Panc1 (cell line): ENCODE data around the gene GIGYF1. TPM values are rescaled to one million over a fixed set of nuclear protein-coding genes. Genes with fewer than 3 reads are reported as not detected.
A peak's percentile ranks its signal among the peaks of the same experiment; 100 is the strongest.

ENCODE experiments used
- ATAC-seq: fragments of 200-7000 bp; cut with Tn5 transposase; 2 replicates; pipeline ENCODE4 v1.9.1; 2020; ENCODE audit warnings: mild to moderate bottlenecking, moderate library complexity
- BruUV-seq: library from RNA; stranded (reverse); fragments of 400-500 nt; replicated peaks from 2 replicates; lab custom pipeline; 2021; lab: Mats Ljungman, UMichigan
- CTCF ChIA-PET: fragments of 300-600 bp; sonication (Branson Sonifier 250); formaldehyde crosslinking; loops from one replicate; lab custom pipeline; 2022; ENCODE audit warnings: antibody characterized with exemption; lab: Charles Lee
- POLR2A ChIA-PET: fragments of 300-600 bp; sonication (Branson Sonifier 250); formaldehyde crosslinking; loops from one replicate; lab custom pipeline; 2022; ENCODE audit warnings: antibody characterized with exemption; lab: Charles Lee
- DNase-seq: peaks from one replicate; pipeline ENCODE4 v3.0.0-alpha.2; 2010; ENCODE audit warnings: low read depth, low spot score
- H3K27ac ChIP-seq: 2 replicates; pipeline ENCODE4 v1.5.1; 2011; ENCODE audit warnings: mild to moderate bottlenecking, low read length, inconsistent platforms
- H3K27me3 ChIP-seq: fragments of 200-500 bp; sonication (Bioruptor generic); 2 replicates; pipeline ENCODE4 v1.6.0; 2014; ENCODE audit warnings: low read length, inconsistent platforms; ENCODE audit not compliant: control insufficient read depth, insufficient read depth
- H3K36me3 ChIP-seq: fragments of 200-500 bp; sonication (Bioruptor generic); 2 replicates; pipeline ENCODE4 v1.5.1; 2014; ENCODE audit warnings: inconsistent platforms, mild to moderate bottlenecking, low read length, moderate library complexity; ENCODE audit not compliant: control insufficient read depth, insufficient read depth
- H3K4me1 ChIP-seq: 2 replicates; pipeline ENCODE4 v1.5.1; 2011; ENCODE audit warnings: inconsistent platforms, mild to moderate bottlenecking, low read length, moderate library complexity; ENCODE audit not compliant: control insufficient read depth, insufficient read depth
- H3K4me3 ChIP-seq, 2 experiments: 2 replicates each; pipeline ENCODE4 v1.5.1; 2011 to 2012; ENCODE audit warnings: low read depth in 2 of 2, low read length in 2 of 2, mild to moderate bottlenecking in 2 of 2, inconsistent platforms in 1 of 2, moderate library complexity in 1 of 2
- H3K9me3 ChIP-seq: fragments of 200-500 bp; sonication (Bioruptor generic); 2 replicates; pipeline ENCODE4 v1.5.1; 2014; ENCODE audit warnings: low read depth, mild to moderate bottlenecking, inconsistent platforms, low read length, moderate library complexity; ENCODE audit not compliant: control insufficient read depth, insufficient read depth
- POLR2AphosphoS5 ChIP-seq: IDR thresholded peaks from 2 replicates; pipeline ENCODE4 v1.6.1; 2012; ENCODE audit warnings: mild to moderate bottlenecking, low read depth, low read length, moderate library complexity
- SIN3A ChIP-seq: IDR thresholded peaks from 2 replicates; pipeline ENCODE4 v1.6.1; 2012; ENCODE audit warnings: low read depth, mild to moderate bottlenecking, low read length, moderate library complexity, borderline replicate concordance; ENCODE audit not compliant: insufficient read depth
- TCF7L2 ChIP-seq: IDR thresholded peaks from 2 replicates; pipeline ENCODE4 v1.6.1; 2011; ENCODE audit warnings: mild to moderate bottlenecking, low read depth, low read length, inconsistent platforms
- in situ Hi-C: cut with HindIII; loops from 2 replicates; pipeline ENCODE4 v1.10.0; 2016; ENCODE audit warnings: low sequenced_read_pairs, low pct_unique_long_range_greater_than_20kb
- intact Hi-C: fragments of 100-400 bp; cut with micrococcal nuclease; formaldehyde crosslinking; loops from one replicate; pipeline ENCODE4 v1.10.0; 2022; ENCODE audit not compliant: unreplicated experiment
- total RNA-seq: library from RNA; stranded (reverse); gene quantifications from one replicate; pipeline ENCODE4 v1.2.1, GENCODE V29; 2021; ENCODE audit not compliant: unreplicated experiment
- TF ChIP-seq, protein P1 (sequence below), 2 experiments: IDR thresholded peaks; 2 replicates each; pipeline ENCODE4 v1.6.1; 2011 to 2012; ENCODE audit warnings: low read depth in 2 of 2, control low read depth in 1 of 2, low read length in 1 of 2, mild to moderate bottlenecking in 1 of 2, moderate library complexity in 1 of 2; ENCODE audit not compliant: insufficient read depth in 1 of 2
- TF ChIP-seq, protein P2 (sequence below): fragments of 450-650 bp; IDR thresholded peaks from 2 replicates; pipeline ENCODE4 v1.5.1; 2017; ENCODE audit warnings: mild to moderate bottlenecking

The GIGYF1 gene
- total RNA-seq, 1 experiment from 2014 or later = 52.6 TPM

DNA sequence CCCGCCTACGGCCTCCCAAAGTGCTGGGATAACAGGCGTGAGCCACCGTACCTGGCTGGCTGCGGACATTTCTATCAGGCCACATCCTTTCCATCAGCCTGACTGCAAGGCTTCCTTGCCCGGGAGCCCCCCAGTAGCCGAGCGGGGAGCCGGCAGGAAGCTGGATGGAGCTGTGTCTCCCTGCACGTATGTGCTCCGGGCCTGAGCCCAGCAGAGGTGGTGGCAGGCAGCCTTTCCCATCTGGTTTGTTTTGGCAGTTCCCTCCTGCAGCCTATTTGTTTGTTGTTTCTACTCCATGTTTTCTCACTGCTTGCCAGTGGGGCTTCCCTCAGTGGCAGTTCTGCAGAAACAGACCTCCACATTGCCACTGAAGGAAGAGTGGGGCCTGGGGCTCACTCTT lies 17.3 kb upstream of the GIGYF1 start:
- no peak for TF ChIP-seq POLR2AphosphoS5
- TF ChIP-seq, protein P1, sequence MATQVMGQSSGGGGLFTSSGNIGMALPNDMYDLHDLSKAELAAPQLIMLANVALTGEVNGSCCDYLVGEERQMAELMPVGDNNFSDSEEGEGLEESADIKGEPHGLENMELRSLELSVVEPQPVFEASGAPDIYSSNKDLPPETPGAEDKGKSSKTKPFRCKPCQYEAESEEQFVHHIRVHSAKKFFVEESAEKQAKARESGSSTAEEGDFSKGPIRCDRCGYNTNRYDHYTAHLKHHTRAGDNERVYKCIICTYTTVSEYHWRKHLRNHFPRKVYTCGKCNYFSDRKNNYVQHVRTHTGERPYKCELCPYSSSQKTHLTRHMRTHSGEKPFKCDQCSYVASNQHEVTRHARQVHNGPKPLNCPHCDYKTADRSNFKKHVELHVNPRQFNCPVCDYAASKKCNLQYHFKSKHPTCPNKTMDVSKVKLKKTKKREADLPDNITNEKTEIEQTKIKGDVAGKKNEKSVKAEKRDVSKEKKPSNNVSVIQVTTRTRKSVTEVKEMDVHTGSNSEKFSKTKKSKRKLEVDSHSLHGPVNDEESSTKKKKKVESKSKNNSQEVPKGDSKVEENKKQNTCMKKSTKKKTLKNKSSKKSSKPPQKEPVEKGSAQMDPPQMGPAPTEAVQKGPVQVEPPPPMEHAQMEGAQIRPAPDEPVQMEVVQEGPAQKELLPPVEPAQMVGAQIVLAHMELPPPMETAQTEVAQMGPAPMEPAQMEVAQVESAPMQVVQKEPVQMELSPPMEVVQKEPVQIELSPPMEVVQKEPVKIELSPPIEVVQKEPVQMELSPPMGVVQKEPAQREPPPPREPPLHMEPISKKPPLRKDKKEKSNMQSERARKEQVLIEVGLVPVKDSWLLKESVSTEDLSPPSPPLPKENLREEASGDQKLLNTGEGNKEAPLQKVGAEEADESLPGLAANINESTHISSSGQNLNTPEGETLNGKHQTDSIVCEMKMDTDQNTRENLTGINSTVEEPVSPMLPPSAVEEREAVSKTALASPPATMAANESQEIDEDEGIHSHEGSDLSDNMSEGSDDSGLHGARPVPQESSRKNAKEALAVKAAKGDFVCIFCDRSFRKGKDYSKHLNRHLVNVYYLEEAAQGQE (IDR thresholded peaks at IDR 0.05; ENCODE audit: insufficient read depth in 1 of 2, low read depth in 2 of 2, low read length in 1 of 2) = no peak
- in situ Hi-C loops = loop anchor here (25.0 kb wide), 1 partner anchor 126 kb away; the partner anchor contains the start of gene EPHB4
- ChIA-PET CTCF (interaction anchor here (0.5 kb wide), 1 partner anchor 13 kb away, joined by 3 read pairs; no protein-coding TSS in a partner anchor), POLR2A (no interaction called here)
- H3K27ac ChIP-seq = no peak overlapping the region
- no peak overlapping the region for H3K4me3 ChIP-seq
- H3K9me3 ChIP-seq = no peaks in the 10 kb centered on the region
- H3K4me1 ChIP-seq = peaks cover 8% of the 10 kb centered on the region; the same call in 1 of the 2 replicates
- no peaks in the 10 kb centered on the region for H3K36me3 ChIP-seq
- no peaks in the 10 kb centered on the region for H3K27me3 ChIP-seq
- DNase-seq (no peak), ATAC-seq (peak; percentile 49)
- intact Hi-C loops = no loop called here
- BruUV-seq = no TSS peak

DNA sequence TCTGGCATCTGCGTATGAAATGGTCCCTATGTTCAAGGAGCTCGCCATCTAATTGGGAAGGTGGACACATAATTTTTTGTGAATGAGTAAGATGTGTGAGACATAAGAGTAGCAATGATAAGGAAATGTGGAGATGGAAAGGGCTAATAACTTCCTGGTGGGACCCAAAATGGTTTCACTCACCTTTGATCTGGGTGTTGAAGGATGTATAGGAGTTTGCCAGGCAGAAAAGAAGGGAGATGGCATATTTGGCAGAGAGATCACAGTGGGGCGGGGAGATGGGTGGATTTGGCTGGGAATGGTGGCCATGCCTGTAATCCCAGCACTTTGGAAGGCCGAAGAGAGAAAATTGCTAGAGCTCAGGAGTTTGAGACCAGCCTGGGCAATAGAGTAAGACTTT lies 16.4 kb upstream of the GIGYF1 start:
- in situ Hi-C loops = loop anchor here (25.0 kb wide), 1 partner anchor 127 kb away; the partner anchor contains the start of gene EPHB4
- no TSS peak for BruUV-seq
- ChIA-PET POLR2A (no interaction called here), CTCF (interaction anchor here (0.6 kb wide), 1 partner anchor 142 kb away, joined by 4 read pairs; the partner anchor contains the start of gene SLC12A9)
- peaks cover 8% of the 10 kb centered on the region; the same call in 1 of the 2 replicates for H3K4me1 ChIP-seq
- no peaks in the 10 kb centered on the region for H3K27me3 ChIP-seq
- no peak overlapping the region for H3K4me3 ChIP-seq
- no peak for ATAC-seq
- TF ChIP-seq POLR2AphosphoS5 (no peak), TCF7L2 (no peak), SIN3A (no peak)
- TF ChIP-seq, protein P1 (IDR thresholded peaks at IDR 0.05; ENCODE audit: insufficient read depth in 1 of 2, low read depth in 2 of 2, low read length in 1 of 2) = no peak
- TF ChIP-seq, protein P2, sequence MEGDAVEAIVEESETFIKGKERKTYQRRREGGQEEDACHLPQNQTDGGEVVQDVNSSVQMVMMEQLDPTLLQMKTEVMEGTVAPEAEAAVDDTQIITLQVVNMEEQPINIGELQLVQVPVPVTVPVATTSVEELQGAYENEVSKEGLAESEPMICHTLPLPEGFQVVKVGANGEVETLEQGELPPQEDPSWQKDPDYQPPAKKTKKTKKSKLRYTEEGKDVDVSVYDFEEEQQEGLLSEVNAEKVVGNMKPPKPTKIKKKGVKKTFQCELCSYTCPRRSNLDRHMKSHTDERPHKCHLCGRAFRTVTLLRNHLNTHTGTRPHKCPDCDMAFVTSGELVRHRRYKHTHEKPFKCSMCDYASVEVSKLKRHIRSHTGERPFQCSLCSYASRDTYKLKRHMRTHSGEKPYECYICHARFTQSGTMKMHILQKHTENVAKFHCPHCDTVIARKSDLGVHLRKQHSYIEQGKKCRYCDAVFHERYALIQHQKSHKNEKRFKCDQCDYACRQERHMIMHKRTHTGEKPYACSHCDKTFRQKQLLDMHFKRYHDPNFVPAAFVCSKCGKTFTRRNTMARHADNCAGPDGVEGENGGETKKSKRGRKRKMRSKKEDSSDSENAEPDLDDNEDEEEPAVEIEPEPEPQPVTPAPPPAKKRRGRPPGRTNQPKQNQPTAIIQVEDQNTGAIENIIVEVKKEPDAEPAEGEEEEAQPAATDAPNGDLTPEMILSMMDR = no peak
- DNase-seq = no peak
- H3K27ac ChIP-seq = no peak overlapping the region
- H3K36me3 ChIP-seq = no peaks in the 10 kb centered on the region
- intact Hi-C loops = no loop called here
- H3K9me3 ChIP-seq = no peaks in the 10 kb centered on the region
